Activated T-helper 17 cell treated with anti-CD3 and anti-CD28 coated beads, Interleukin-2, amount 50 U/mL, for 72 hours (primary cell): ENCODE results near the gene KCNIP4. TPM values are rescaled to one million over a fixed set of nuclear protein-coding genes. Genes with fewer than 3 reads are reported as not detected.

Experiments
- ATAC-seq: fragments of 150-1000 bp; cut with Tn5 transposase; replicated peaks from 2 replicates; pipeline ENCODE4 v1.10.0; 2021; ENCODE audit warnings: mild to moderate bottlenecking, moderate library complexity
- H3K27ac Mint-ChIP-seq: one replicate; pipeline ENCODE4 v1.8.0; 2022; ENCODE audit warnings: mixed read lengths
- H3K27me3 Mint-ChIP-seq: one replicate; pipeline ENCODE4 v1.8.0; 2022; ENCODE audit warnings: mixed read lengths
- H3K36me3 Mint-ChIP-seq: one replicate; pipeline ENCODE4 v1.8.0; 2022; ENCODE audit warnings: low read depth, mild to moderate bottlenecking, mixed read lengths
- H3K4me1 Mint-ChIP-seq: one replicate; pipeline ENCODE4 v1.8.0; 2022; ENCODE audit warnings: mixed read lengths
- H3K4me3 Mint-ChIP-seq: one replicate; pipeline ENCODE4 v1.8.0; 2022; ENCODE audit warnings: mild to moderate bottlenecking, mixed read lengths
- H3K9me3 Mint-ChIP-seq: one replicate; pipeline ENCODE4 v1.8.0; 2022; ENCODE audit warnings: mixed read lengths
- total RNA-seq, 2 donors: library from RNA; stranded (reverse); gene quantifications; one replicate each; pipeline ENCODE4 v1.2.3, GENCODE V29; 2022

Gene KCNIP4
- total RNA-seq, 2 donors from 2014 or later, result not detected

DNA sequence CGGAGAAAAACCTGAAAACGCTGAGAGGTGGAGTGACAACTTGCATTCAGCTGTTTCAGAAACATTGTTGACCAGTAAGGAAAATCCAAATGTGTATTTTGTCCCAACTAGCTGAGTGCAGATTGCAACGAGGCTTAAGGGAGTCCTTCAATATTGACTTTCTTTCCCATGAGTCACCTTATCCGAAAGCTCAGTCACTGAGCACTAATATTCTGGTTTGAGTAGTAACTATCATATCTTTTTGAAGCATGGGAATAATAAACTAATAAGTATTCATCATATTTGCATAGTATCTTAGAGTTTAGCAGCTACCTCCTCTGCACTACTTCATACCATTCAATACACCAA is 644.1 kb downstream of the KCNIP4 start:
- ATAC-seq, result no peak
- H3K9me3 Mint-ChIP-seq, result no peaks in the 10 kb centered on the region
- H3K36me3 Mint-ChIP-seq, result no peaks in the 10 kb centered on the region
- H3K27ac Mint-ChIP-seq, result no peak overlapping the region
- H3K4me1 Mint-ChIP-seq, result no peaks in the 10 kb centered on the region
- H3K27me3 Mint-ChIP-seq, result peaks cover 36% of the 10 kb centered on the region
- H3K4me3 Mint-ChIP-seq, result no peak overlapping the region

GRCh38 chr4:21290562-21290961 is 658.0 kb downstream of the KCNIP4 start:
- no peak overlapping the region for H3K4me3 Mint-ChIP-seq
- H3K36me3 Mint-ChIP-seq, result no peaks in the 10 kb centered on the region
- peaks cover 7% of the 10 kb centered on the region for H3K9me3 Mint-ChIP-seq
- peaks cover 3% of the 10 kb centered on the region for H3K4me1 Mint-ChIP-seq
- peaks cover 4% of the 10 kb centered on the region for H3K27me3 Mint-ChIP-seq
- peak; percentile 78 for ATAC-seq
- no peak overlapping the region for H3K27ac Mint-ChIP-seq

GRCh38 chr4:21276046-21276445 is 672.5 kb downstream of the KCNIP4 start:
- ATAC-seq, result no peak
- Mint-ChIP-seq H3K27me3 (no peaks in the 10 kb centered on the region), H3K4me3 (no peak overlapping the region), H3K4me1 (no peaks in the 10 kb centered on the region), H3K36me3 (no peaks in the 10 kb centered on the region), H3K9me3 (peaks cover 3% of the 10 kb centered on the region), H3K27ac (no peak overlapping the region)

GRCh38 chr4:21271439-21272052 is 677.0 kb downstream of the KCNIP4 start:
- no peak for ATAC-seq
- Mint-ChIP-seq H3K27ac (no peak overlapping the region), H3K4me1 (no peaks in the 10 kb centered on the region), H3K9me3 (peaks cover 3% of the 10 kb centered on the region), H3K27me3 (no peaks in the 10 kb centered on the region), H3K36me3 (no peaks in the 10 kb centered on the region), H3K4me3 (no peak overlapping the region)

DNA sequence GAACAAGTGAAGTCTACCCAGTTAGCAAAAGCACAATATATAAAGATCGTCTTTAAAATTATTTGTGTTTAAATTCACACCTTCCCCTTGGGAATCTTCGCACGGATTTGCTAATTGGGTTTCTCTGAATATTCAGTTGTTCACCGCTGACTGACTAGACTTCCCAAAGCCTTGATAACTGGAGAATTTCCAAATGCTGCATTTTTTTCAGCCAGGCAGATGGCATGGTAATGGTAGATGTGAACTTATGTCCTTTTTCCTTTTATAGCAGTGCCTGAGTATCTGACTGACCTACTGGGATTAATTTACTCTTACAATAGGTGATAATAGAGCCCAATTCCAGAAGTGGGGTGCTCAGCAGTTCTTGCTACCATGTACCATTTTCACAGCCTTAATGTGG is 700.2 kb downstream of the KCNIP4 start:
- Mint-ChIP-seq H3K27me3 (no peaks in the 10 kb centered on the region), H3K27ac (no peak overlapping the region), H3K4me3 (no peak overlapping the region), H3K36me3 (no peaks in the 10 kb centered on the region), H3K9me3 (no peaks in the 10 kb centered on the region), H3K4me1 (no peaks in the 10 kb centered on the region)
- no peak for ATAC-seq

DNA sequence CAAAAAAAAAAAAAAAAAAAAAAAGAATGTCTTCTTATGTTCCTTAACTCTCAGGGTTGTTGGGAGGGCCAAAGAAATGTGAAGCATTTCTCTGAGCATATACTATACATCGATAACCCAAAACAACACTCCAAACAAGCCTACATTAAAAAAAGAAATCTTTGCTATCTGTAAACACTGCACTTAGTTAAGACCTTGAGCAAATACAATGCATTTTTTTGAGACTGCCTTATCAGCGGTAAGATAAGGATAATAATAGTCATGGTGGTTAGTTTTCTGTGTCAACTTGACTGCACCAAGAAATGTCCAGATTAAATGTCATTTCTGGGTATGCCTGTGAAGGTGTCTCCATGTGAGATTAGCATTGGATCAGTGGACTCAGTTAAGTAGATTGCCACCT is 706.4 kb downstream of the KCNIP4 start:
- H3K4me3 Mint-ChIP-seq, result no peak overlapping the region
- H3K36me3 Mint-ChIP-seq, result no peaks in the 10 kb centered on the region
- no peaks in the 10 kb centered on the region for H3K27me3 Mint-ChIP-seq
- no peak for ATAC-seq
- no peaks in the 10 kb centered on the region for H3K9me3 Mint-ChIP-seq
- H3K4me1 Mint-ChIP-seq, result no peaks in the 10 kb centered on the region
- H3K27ac Mint-ChIP-seq, result no peak overlapping the region

DNA sequence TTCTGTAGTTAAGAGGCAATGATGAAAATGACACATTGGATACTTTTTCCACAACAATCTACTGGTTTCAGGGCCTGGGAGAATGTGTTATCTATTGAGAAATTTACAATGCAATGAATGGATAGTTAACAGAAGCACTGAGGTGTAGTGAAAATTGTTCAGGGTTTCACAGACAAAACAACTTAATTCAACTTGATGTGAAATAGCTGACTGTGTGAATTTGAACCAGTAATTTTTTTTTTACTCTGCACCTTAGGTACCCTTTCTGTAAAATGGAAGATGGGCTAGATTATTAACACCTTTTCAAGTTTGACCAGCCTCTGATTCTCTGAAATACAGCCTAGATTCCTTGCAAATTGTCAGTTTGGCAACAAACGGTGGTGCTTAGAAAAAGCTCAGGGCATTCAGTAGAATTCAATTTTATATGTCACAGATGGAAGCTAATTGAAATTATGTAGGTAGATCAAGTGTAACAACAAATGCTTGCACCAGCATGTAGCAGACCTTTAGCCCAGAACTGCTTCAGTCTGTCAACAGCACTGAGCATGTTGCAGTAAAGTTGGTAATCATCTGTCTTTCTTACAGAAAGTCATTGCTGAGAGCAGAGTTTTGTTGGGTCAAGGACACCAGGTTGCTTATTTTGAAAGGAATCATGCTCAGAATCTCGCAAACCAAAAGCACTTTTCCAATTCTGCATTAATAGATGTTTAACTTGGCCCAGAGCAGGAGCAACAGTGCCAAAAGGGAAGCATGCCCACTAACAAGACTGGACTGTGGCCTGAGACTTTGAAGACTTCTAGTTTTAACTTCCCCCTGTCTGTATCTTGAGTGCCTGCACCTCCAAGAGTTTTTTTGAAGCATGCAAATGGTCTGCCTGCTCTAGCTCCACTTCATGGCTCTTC is 721.7 kb downstream of the KCNIP4 start:
- H3K36me3 Mint-ChIP-seq, result no peaks in the 10 kb centered on the region
- H3K27ac Mint-ChIP-seq, result no peak overlapping the region
- peaks cover 4% of the 10 kb centered on the region for H3K9me3 Mint-ChIP-seq
- ATAC-seq, result no peak
- no peak overlapping the region for H3K4me3 Mint-ChIP-seq
- H3K27me3 Mint-ChIP-seq, result no peaks in the 10 kb centered on the region
- H3K4me1 Mint-ChIP-seq, result no peaks in the 10 kb centered on the region

- Mint-ChIP-seq H3K4me1 (no peaks in the 10 kb centered on the region), H3K27me3 (peaks cover 4% of the 10 kb centered on the region), H3K4me3 (no peak overlapping the region), H3K36me3 (no peaks in the 10 kb centered on the region), H3K9me3 (no peaks in the 10 kb centered on the region), H3K27ac (no peak overlapping the region)
- no peak for ATAC-seq
Observed at GRCh38 chr4:21211846-21212245, 736.7 kb downstream of the KCNIP4 start.

GRCh38 chr4:21209860-21210259 is 738.7 kb downstream of the KCNIP4 start:
- no peaks in the 10 kb centered on the region for H3K9me3 Mint-ChIP-seq
- no peak for ATAC-seq
- no peak overlapping the region for H3K27ac Mint-ChIP-seq
- H3K4me3 Mint-ChIP-seq, result no peak overlapping the region
- no peaks in the 10 kb centered on the region for H3K36me3 Mint-ChIP-seq
- H3K4me1 Mint-ChIP-seq, result no peaks in the 10 kb centered on the region
- H3K27me3 Mint-ChIP-seq, result peaks cover 4% of the 10 kb centered on the region

GRCh38 chr4:21205821-21206531 is 742.6 kb downstream of the KCNIP4 start:
- ATAC-seq, result no peak
- H3K27ac Mint-ChIP-seq, result no peak overlapping the region
- H3K4me1 Mint-ChIP-seq, result no peaks in the 10 kb centered on the region
- no peak overlapping the region for H3K4me3 Mint-ChIP-seq
- no peaks in the 10 kb centered on the region for H3K36me3 Mint-ChIP-seq
- H3K27me3 Mint-ChIP-seq, result no peaks in the 10 kb centered on the region
- no peaks in the 10 kb centered on the region for H3K9me3 Mint-ChIP-seq

DNA sequence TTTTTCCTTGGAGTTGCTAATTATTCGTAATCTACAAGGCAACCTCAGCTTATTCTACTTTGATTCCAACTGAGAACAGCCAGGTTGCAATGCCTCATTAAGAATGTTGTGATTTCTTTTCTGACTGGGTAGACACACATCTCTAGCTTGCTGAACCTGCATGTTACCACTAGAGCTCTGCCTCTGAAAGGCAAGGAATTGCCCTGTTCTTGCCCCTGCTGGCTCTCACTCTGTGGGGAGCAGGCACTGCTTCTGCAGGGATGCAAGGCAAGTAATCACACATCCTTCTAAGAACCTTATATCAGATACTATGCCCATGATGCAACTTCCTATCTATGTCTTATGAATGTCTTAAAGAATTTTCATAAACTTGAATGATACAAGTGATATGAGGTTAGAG is 745.2 kb downstream of the KCNIP4 start:
- H3K4me1 Mint-ChIP-seq, result no peaks in the 10 kb centered on the region
- no peak for ATAC-seq
- no peak overlapping the region for H3K4me3 Mint-ChIP-seq
- H3K27ac Mint-ChIP-seq, result no peak overlapping the region
- no peaks in the 10 kb centered on the region for H3K9me3 Mint-ChIP-seq
- H3K36me3 Mint-ChIP-seq, result no peaks in the 10 kb centered on the region
- H3K27me3 Mint-ChIP-seq, result no peaks in the 10 kb centered on the region

DNA sequence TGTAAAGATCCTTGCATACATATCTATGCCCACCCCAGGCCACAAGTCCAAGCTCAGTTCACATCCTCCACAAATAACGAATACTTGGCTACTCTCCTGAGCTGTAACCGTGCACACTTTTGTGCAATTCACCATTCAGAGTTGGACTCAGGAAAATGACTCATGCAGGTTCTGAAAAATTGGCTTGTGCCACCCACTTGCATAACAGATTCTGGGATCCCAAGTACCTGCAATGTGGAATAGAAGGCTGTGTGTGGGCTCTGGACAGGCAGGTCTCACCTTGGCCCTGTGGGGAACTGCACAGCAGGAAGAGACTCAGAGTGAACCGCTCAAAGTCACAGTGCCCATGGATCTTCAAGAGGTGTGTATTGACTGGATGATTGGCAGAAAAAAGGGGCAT is 745.6 kb downstream of the KCNIP4 start:
- Mint-ChIP-seq H3K9me3 (no peaks in the 10 kb centered on the region), H3K36me3 (no peaks in the 10 kb centered on the region), H3K27ac (no peak overlapping the region), H3K27me3 (no peaks in the 10 kb centered on the region), H3K4me1 (no peaks in the 10 kb centered on the region), H3K4me3 (no peak overlapping the region)
- no peak for ATAC-seq

- no peak for ATAC-seq
- H3K4me1 Mint-ChIP-seq, result no peaks in the 10 kb centered on the region
- H3K9me3 Mint-ChIP-seq, result no peaks in the 10 kb centered on the region
- no peaks in the 10 kb centered on the region for H3K36me3 Mint-ChIP-seq
- no peaks in the 10 kb centered on the region for H3K27me3 Mint-ChIP-seq
- H3K27ac Mint-ChIP-seq, result no peak overlapping the region
- no peak overlapping the region for H3K4me3 Mint-ChIP-seq
Observed at GRCh38 chr4:21198683-21199082, 749.9 kb downstream of the KCNIP4 start.

GRCh38 chr4:21195682-21196081 is 752.9 kb downstream of the KCNIP4 start:
- no peak for ATAC-seq
- no peaks in the 10 kb centered on the region for H3K9me3 Mint-ChIP-seq
- H3K4me3 Mint-ChIP-seq, result no peak overlapping the region
- H3K36me3 Mint-ChIP-seq, result no peaks in the 10 kb centered on the region
- peaks cover 2% of the 10 kb centered on the region for H3K27me3 Mint-ChIP-seq
- H3K27ac Mint-ChIP-seq, result no peak overlapping the region
- no peaks in the 10 kb centered on the region for H3K4me1 Mint-ChIP-seq

GRCh38 chr4:21192367-21192766 is 756.2 kb downstream of the KCNIP4 start:
- H3K36me3 Mint-ChIP-seq, result no peaks in the 10 kb centered on the region
- no peak overlapping the region for H3K27ac Mint-ChIP-seq
- no peaks in the 10 kb centered on the region for H3K4me1 Mint-ChIP-seq
- no peak overlapping the region for H3K4me3 Mint-ChIP-seq
- no peaks in the 10 kb centered on the region for H3K9me3 Mint-ChIP-seq
- ATAC-seq, result no peak
- H3K27me3 Mint-ChIP-seq, result peaks cover 2% of the 10 kb centered on the region
